SK-MEL-5 (cell line): ENCODE data around the gene NEDD9. TPM values are rescaled to one million over a fixed set of nuclear protein-coding genes. Genes with fewer than 3 reads are reported as not detected.

Experiments used
- DNase-seq: peaks from one replicate; pipeline ENCODE4 v3.0.0-alpha.2; 2016; ENCODE audit warnings: low read depth, low spot score
- in situ Hi-C: cut with HindIII; loops from 2 replicates; pipeline ENCODE4 v1.10.0; 2016; ENCODE audit warnings: low sequenced_read_pairs, high pct_unique_total_duplicates, low pct_unique_long_range_greater_than_20kb
- total RNA-seq: library from RNA; depleted of rRNA; stranded (reverse); fragments of >200 nt; shearing (Covaris generic); gene quantifications from 2 replicates; pipeline ENCODE4 v1.2.3, GENCODE V29; 2014

Gene NEDD9
- total RNA-seq, 1 experiment from 2014 or later = 140 TPM

- in situ Hi-C loops = no loop called here
- no peak for DNase-seq
These were observed 6.5 kb downstream of the NEDD9 start for GRCh38 chr6:11226005-11226404.

GRCh38 chr6:11224966-11225463, 7.5 kb downstream of the NEDD9 start:
- in situ Hi-C loops = no loop called here
- DNase-seq = no peak

- in situ Hi-C loops = no loop called here
- no peak for DNase-seq
These were observed 8.1 kb downstream of the NEDD9 start for GRCh38 chr6:11224252-11224965.

GRCh38 chr6:11223286-11223864, 9.1 kb downstream of the NEDD9 start:
- DNase-seq = no peak
- in situ Hi-C loops = no loop called here

GRCh38 chr6:11222385-11223277, 9.8 kb downstream of the NEDD9 start:
- DNase-seq = no peak
- in situ Hi-C loops = no loop called here

- no peak for DNase-seq
- in situ Hi-C loops = no loop called here
These were observed 10.7 kb downstream of the NEDD9 start for GRCh38 chr6:11221623-11222384.

- DNase-seq = peak; percentile 80
- in situ Hi-C loops = loop anchor here (10.0 kb wide), 1 partner anchor 275 kb away; no protein-coding TSS in a partner anchor
These were observed 13.1 kb downstream of the NEDD9 start for GRCh38 chr6:11219400-11219834.

GRCh38 chr6:11218538-11219399, 13.7 kb downstream of the NEDD9 start:
- in situ Hi-C loops = loop anchor here (10.0 kb wide), 1 partner anchor 276 kb away; no protein-coding TSS in a partner anchor
- DNase-seq = peak; percentile 100

GRCh38 chr6:11218102-11218442, 14.4 kb downstream of the NEDD9 start:
- no peak for DNase-seq
- in situ Hi-C loops = loop anchor here (10.0 kb wide), 1 partner anchor 277 kb away; no protein-coding TSS in a partner anchor

GRCh38 chr6:11217360-11218101, 14.9 kb downstream of the NEDD9 start:
- DNase-seq = no peak
- in situ Hi-C loops = loop anchor here (10.0 kb wide), 1 partner anchor 277 kb away; no protein-coding TSS in a partner anchor

GRCh38 chr6:11215773-11216172, 16.7 kb downstream of the NEDD9 start:
- in situ Hi-C loops = loop anchor here (10.0 kb wide), 1 partner anchor 279 kb away; no protein-coding TSS in a partner anchor
- DNase-seq = no peak

GRCh38 chr6:11214901-11215300, 17.6 kb downstream of the NEDD9 start:
- no peak for DNase-seq
- in situ Hi-C loops = loop anchor here (10.0 kb wide), 1 partner anchor 280 kb away; no protein-coding TSS in a partner anchor

GRCh38 chr6:11214084-11214833, 18.2 kb downstream of the NEDD9 start:
- in situ Hi-C loops = loop anchor here (10.0 kb wide), 1 partner anchor 281 kb away; no protein-coding TSS in a partner anchor

GRCh38 chr6:11213422-11214021, 18.9 kb downstream of the NEDD9 start:
- no peak for DNase-seq
- in situ Hi-C loops = loop anchor here (10.0 kb wide), 1 partner anchor 281 kb away; no protein-coding TSS in a partner anchor

More at GRCh38 chr6:11214084-11214833, 18.2 kb downstream of the NEDD9 start:
- no peak for DNase-seq
